H9 (cell line): Measurements from ENCODE around the gene LBHD2. TPM values are rescaled to one million over a fixed set of nuclear protein-coding genes. Genes with fewer than 3 reads are reported as not detected.

ENCODE experiments used
- DNase-seq: peaks from one replicate; pipeline ENCODE4 v3.0.0-alpha.2; 2017
- H2AFZ ChIP-seq: one replicate; pipeline ENCODE4 v1.6.1; 2013; ENCODE audit warnings: mild to moderate bottlenecking, low read length, control low read depth, moderate library complexity
- H2AK5ac ChIP-seq: 2 replicates; pipeline ENCODE4 v1.6.1; 2013; ENCODE audit warnings: low read length, control low read depth, mixed read lengths; ENCODE audit not compliant: insufficient read length
- H2BK120ac ChIP-seq: one replicate; pipeline ENCODE4 v1.6.1; 2013; ENCODE audit warnings: low read depth, mild to moderate bottlenecking, low read length, control low read depth, inconsistent platforms; ENCODE audit not compliant: poor library complexity, severe bottlenecking
- H2BK12ac ChIP-seq: 2 replicates; pipeline ENCODE4 v1.6.1; 2013; ENCODE audit warnings: low read length, control low read depth, mixed read lengths, low read depth; ENCODE audit not compliant: insufficient read length
- H2BK15ac ChIP-seq: 2 replicates; pipeline ENCODE4 v1.6.1; 2013; ENCODE audit warnings: low read depth, low read length, control low read depth
- H2BK20ac ChIP-seq: one replicate; pipeline ENCODE4 v1.6.1; 2013; ENCODE audit warnings: low read depth, mild to moderate bottlenecking, low read length, control low read depth, inconsistent platforms; ENCODE audit not compliant: poor library complexity, severe bottlenecking
- H2BK5ac ChIP-seq: 2 replicates; pipeline ENCODE4 v1.6.1; 2013; ENCODE audit warnings: low read length, control low read depth, mixed read lengths; ENCODE audit not compliant: insufficient read length
- H3K14ac ChIP-seq: 2 replicates; pipeline ENCODE4 v1.6.1; 2013; ENCODE audit warnings: low read length, control low read depth; ENCODE audit not compliant: insufficient read depth
- H3K18ac ChIP-seq: 2 replicates; pipeline ENCODE4 v1.6.1; 2013; ENCODE audit warnings: low read depth, mild to moderate bottlenecking, mixed read lengths, low read length, control low read depth; ENCODE audit not compliant: insufficient read length
- H3K23ac ChIP-seq: 2 replicates; pipeline ENCODE4 v1.6.1; 2013; ENCODE audit warnings: low read length, control low read depth, mixed read lengths, low read depth; ENCODE audit not compliant: insufficient read length
- H3K23me2 ChIP-seq: 2 replicates; pipeline ENCODE4 v1.6.1; 2013; ENCODE audit warnings: low read depth, mild to moderate bottlenecking, mixed read lengths, low read length, control low read depth; ENCODE audit not compliant: insufficient read length, poor library complexity, severe bottlenecking
- H3K27ac ChIP-seq: 2 replicates; pipeline ENCODE4 v1.5.1; 2013; ENCODE audit warnings: low read length, control low read depth, mixed read lengths, low read depth; ENCODE audit not compliant: insufficient read length
- H3K27me3 ChIP-seq: 2 replicates; pipeline ENCODE4 v1.6.1; 2013; ENCODE audit warnings: low read length, control low read depth, inconsistent platforms; ENCODE audit not compliant: insufficient read depth
- H3K4ac ChIP-seq: 2 replicates; pipeline ENCODE4 v1.6.1; 2013; ENCODE audit warnings: low read depth, mild to moderate bottlenecking, control low read depth, inconsistent platforms, low read length, moderate library complexity
- H3K4me1 ChIP-seq: 2 replicates; pipeline ENCODE4 v1.6.1; 2013; ENCODE audit warnings: low read length, control low read depth, inconsistent platforms; ENCODE audit not compliant: insufficient read depth
- H3K4me2 ChIP-seq: 2 replicates; pipeline ENCODE4 v1.6.1; 2013; ENCODE audit warnings: low read length, control low read depth, mixed read lengths; ENCODE audit not compliant: insufficient read length, insufficient read depth
- H3K56ac ChIP-seq: 2 replicates; pipeline ENCODE4 v1.6.1; 2013; ENCODE audit warnings: low read depth, mild to moderate bottlenecking, mixed read lengths, low read length, control low read depth; ENCODE audit not compliant: insufficient read length
- H3K79me1 ChIP-seq: 2 replicates; pipeline ENCODE4 v1.6.1; 2013; ENCODE audit warnings: low read depth, mild to moderate bottlenecking, moderate library complexity, low read length, control low read depth, inconsistent platforms; ENCODE audit not compliant: insufficient read depth, poor library complexity, severe bottlenecking
- H3K79me2 ChIP-seq: 2 replicates; pipeline ENCODE4 v1.6.1; 2013; ENCODE audit warnings: low read length, control low read depth, inconsistent platforms; ENCODE audit not compliant: insufficient read depth
- H3K9ac ChIP-seq: 2 replicates; pipeline ENCODE4 v1.6.1; 2013; ENCODE audit warnings: low read length, control low read depth, mixed read lengths; ENCODE audit not compliant: insufficient read length; ENCODE audit errors: extremely low read depth
- H3K9me3 ChIP-seq: one replicate; pipeline ENCODE4 v1.6.1; 2013; ENCODE audit warnings: low read depth, low read length, inconsistent platforms; ENCODE audit not compliant: control insufficient read depth
- H3T11ph ChIP-seq: one replicate; pipeline ENCODE4 v1.6.1; 2013; ENCODE audit warnings: mild to moderate bottlenecking, low read length, control low read depth, inconsistent platforms
- H4K20me1 ChIP-seq: one replicate; pipeline ENCODE4 v1.6.1; 2013; ENCODE audit not compliant: control insufficient read depth, insufficient read length, insufficient read depth
- H4K5ac ChIP-seq: 2 replicates; pipeline ENCODE4 v1.6.1; 2013; ENCODE audit warnings: low read depth, mild to moderate bottlenecking, mixed read lengths, low read length, control low read depth; ENCODE audit not compliant: insufficient read length
- H4K8ac ChIP-seq: replicated peaks from 2 replicates; pipeline ENCODE4 v1.6.1; 2013; ENCODE audit warnings: low read length, control low read depth, mixed read lengths, low read depth; ENCODE audit not compliant: insufficient read length
- H4K91ac ChIP-seq: 2 replicates; pipeline ENCODE4 v1.6.1; 2013; ENCODE audit warnings: low read depth, mild to moderate bottlenecking, moderate library complexity, mixed read lengths, low read length, control low read depth; ENCODE audit not compliant: insufficient read length
- H3K27ac Mint-ChIP-seq, 3 experiments: 2 replicates in 2 of 3; 3 replicates in 1 of 3; pipeline ENCODE4 v1.8.0; 2020 to 2021; ENCODE audit warnings: mixed read lengths in 3 of 3, mild to moderate bottlenecking in 1 of 3, moderate library complexity in 1 of 3
- H3K27me3 Mint-ChIP-seq: 2 replicates; pipeline ENCODE4 v1.8.0; 2021; ENCODE audit warnings: low read depth, mild to moderate bottlenecking, moderate library complexity, mixed read lengths
- H3K36me3 Mint-ChIP-seq, 3 experiments: 2 replicates in 2 of 3; 3 replicates in 1 of 3; pipeline ENCODE4 v1.8.0; 2020 to 2021; ENCODE audit warnings: low read depth in 3 of 3, mixed read lengths in 3 of 3; ENCODE audit not compliant: insufficient read depth in 1 of 3
- H3K4me1 Mint-ChIP-seq, 2 experiments: 2 replicates each; pipeline ENCODE4 v1.8.0; 2020; ENCODE audit warnings: mixed read lengths in 2 of 2
- H3K4me3 Mint-ChIP-seq, 2 experiments: 2 replicates in 1 of 2; 3 replicates in 1 of 2; pipeline ENCODE4 v1.8.0; 2020 to 2021; ENCODE audit warnings: mild to moderate bottlenecking in 2 of 2, mixed read lengths in 2 of 2, moderate library complexity in 1 of 2
- H3K9me3 Mint-ChIP-seq, 2 experiments: 2 replicates in 1 of 2; 3 replicates in 1 of 2; pipeline ENCODE4 v1.8.0; 2020; ENCODE audit warnings: mild to moderate bottlenecking in 2 of 2, mixed read lengths in 2 of 2, moderate library complexity in 1 of 2
- CTCF ChIP-seq: fragments of 200-600 bp; sonication (generic); conservative IDR thresholded peaks from 3 replicates; pipeline ENCODE4 v1.8.0; 2021; ENCODE audit warnings: antibody characterized with exemption, mild to moderate bottlenecking
- WGBS: extraction: QIAGEN DNeasy Blood & Tissue Kit; methylation state at CpG from one replicate; pipeline ENCODE4 v1.1.7; 2013; ENCODE audit warnings: missing lambda C conversion rate, low lambda C conversion rate, mixed read lengths; ENCODE audit not compliant: insufficient read length; ENCODE audit errors: extremely low coverage; 5-methylcytosine and 5-hydroxymethylcytosine counted together
- total RNA-seq: library from RNA; stranded (reverse); gene quantifications from 2 replicates; pipeline ENCODE4 v1.2.1, GENCODE V29; 2021

The LBHD2 gene
- total RNA-seq, 1 experiment from 2014 or later = not detected

- no peak overlapping the region for H2AFZ ChIP-seq
- H3K14ac ChIP-seq = 0 out of 2 replicates have a peak overlapping the region, but pooled peaks have one; percentile 37
- no peaks in the 10 kb centered on the region for H3K27me3 ChIP-seq
- no peaks in the 10 kb centered on the region for H3K9me3 ChIP-seq
- H3K56ac ChIP-seq = no peak overlapping the region
- Mint-ChIP-seq H3K4me1 (peaks cover 17 to 33% of the 10 kb centered on the region in 2 experiments), H3K36me3 (no peaks in the 10 kb centered on the region; a peak in 1 of 7 replicates), H3K9me3 (no peaks in the 10 kb centered on the region), H3K27ac (no peak overlapping the region), H3K27me3 (peaks cover 34% of the 10 kb centered on the region), H3K4me3 (peak overlapping the region in 1 of 2 experiments; percentile 65; a peak in 4 of 5 replicates)
- H4K8ac ChIP-seq = no peak overlapping the region
- H2BK20ac ChIP-seq = no peak overlapping the region
- H2BK5ac ChIP-seq = no peak overlapping the region
- no peaks in the 10 kb centered on the region for H3K79me1 ChIP-seq
- H3K23ac ChIP-seq = no peak overlapping the region
- peak overlapping the region; percentile 31 for H3K18ac ChIP-seq
- H3K79me2 ChIP-seq = no peaks in the 10 kb centered on the region
- no peak overlapping the region for H3K4me2 ChIP-seq
- no peak overlapping the region for H2BK12ac ChIP-seq
- no peak overlapping the region for H3T11ph ChIP-seq
- no peak overlapping the region for H3K9ac ChIP-seq
- TF ChIP-seq CTCF = peak; percentile 95
- H2BK15ac ChIP-seq = no peak overlapping the region
- H3K4ac ChIP-seq = no peak overlapping the region
- peaks cover under 1% of the 10 kb centered on the region for H3K23me2 ChIP-seq
- no peak overlapping the region for H4K91ac ChIP-seq
- DNase-seq = peak; percentile 81
- H3K27ac ChIP-seq = no peak overlapping the region
- no peak overlapping the region for H2AK5ac ChIP-seq
- no peak overlapping the region for H4K5ac ChIP-seq
- no CpG with 5 or more reads among the region's 59 CpGs for WGBS
- no peaks in the 10 kb centered on the region; the same call in 1 of the 2 replicates for H3K4me1 ChIP-seq
- H2BK120ac ChIP-seq = no peak overlapping the region
- no peaks in the 10 kb centered on the region for H4K20me1 ChIP-seq
Observed at GRCh38 chr14:103104654-103105452, 20.8 kb downstream of the LBHD2 start.
